Measurements from ENCODE around the gene NINJ1. TPM values are rescaled to one million over a fixed set of nuclear protein-coding genes. Genes with fewer than 3 reads are reported as not detected.

Gene NINJ1
- total and polyA plus RNA-seq, 2 of the 13 experiments (the other 11 are each of a cell fraction or from before 2014, with no cell fraction given): 81.2 to 92.1 TPM

- no peak for TF ChIP-seq ZFP36 (IDR thresholded peaks at IDR 0.05; ENCODE audit: borderline replicate concordance, low read depth, low read length, partially characterized antibody)
- TF ChIP-seq PREB (CRISPR knock-in tag; IDR thresholded peaks at IDR 0.05): no peak
- peak; percentile 81 for TF ChIP-seq TFDP2 (CRISPR knock-in tag; IDR thresholded peaks at IDR 0.05)
- no peak; the same call in 1 of the 2 replicates for TF ChIP-seq ZNF546 (CRISPR knock-in tag; conservative IDR thresholded peaks at IDR 0.05)
- TF ChIP-seq DMTF1 (CRISPR knock-in tag; IDR thresholded peaks at IDR 0.05): 0 out of 2 replicates have a peak, but pooled peaks have one; percentile 42
- TF ChIP-seq SP1 (IDR thresholded peaks at IDR 0.05): no peak
- TF ChIP-seq SP1 (CRISPR knock-in tag; IDR thresholded peaks at IDR 0.05): peak; percentile 60; the same call in 1 of the 2 replicates
- TF ChIP-seq FOXK2 (IDR thresholded peaks at IDR 0.05): no peak
- TF ChIP-seq CC2D1A (CRISPR knock-in tag; IDR thresholded peaks at IDR 0.05): no peak
- no peak for TF ChIP-seq ADNP (CRISPR knock-in tag; IDR thresholded peaks at IDR 0.05)
- no peak for TF ChIP-seq NFIC (IDR thresholded peaks at IDR 0.05; ENCODE audit: low read length)
- TF ChIP-seq HHEX (CRISPR knock-in tag; IDR thresholded peaks at IDR 0.05): no peak
- 0 out of 2 replicates have a peak, but pooled peaks have one; percentile 63 for TF ChIP-seq HINFP (CRISPR knock-in tag; IDR thresholded peaks at IDR 0.05; ENCODE audit: low read depth)
- TF ChIP-seq AGO1 (IDR thresholded peaks at IDR 0.05; ENCODE audit: low read depth, low read length, poor library complexity, severe bottlenecking): no peak
- TF ChIP-seq ZNF691 (CRISPR knock-in tag; IDR thresholded peaks at IDR 0.05; ENCODE audit: borderline replicate concordance, low read depth): 0 out of 2 replicates have a peak, but pooled peaks have one; percentile 49
- TF ChIP-seq SALL1 (CRISPR knock-in tag; IDR thresholded peaks at IDR 0.05): peak; percentile 95
- TF ChIP-seq LCORL (IDR thresholded peaks at IDR 0.05): no peak
- TF ChIP-seq LCORL (CRISPR knock-in tag; IDR thresholded peaks at IDR 0.05): peak; percentile 93
- TF ChIP-seq ZNF580 (CRISPR knock-in tag; IDR thresholded peaks at IDR 0.05; ENCODE audit: borderline replicate concordance, low read depth): peak; percentile 87; the same call in 1 of the 2 replicates
Observed at GRCh38 chr9:93112116-93112863, 21.8 kb downstream of the NINJ1 start (continued).
